Skin of body (tissue), 2 donors: ENCODE results near the gene CCDC27. TPM values are rescaled to one million over a fixed set of nuclear protein-coding genes. Genes with fewer than 3 reads are reported as not detected.

ENCODE experiments used
- DNase-seq: peaks from one replicate; lab custom pipeline; 2025; lab: John Stamatoyannopoulos, UW
- total RNA-seq: library from RNA; depleted of rRNA; stranded (reverse); fragments of >200 nt; gene quantifications from one replicate; pipeline ENCODE4 v1.2.3, GENCODE V29; 2014

Gene CCDC27
- total RNA-seq, 1 donor from 2014 or later, result not detected

- no peak for DNase-seq
Measured at GRCh38 chr1:3717715-3718601, 34.3 kb upstream of the CCDC27 start.

- no peak for DNase-seq
Measured at GRCh38 chr1:3718764-3719163, 33.5 kb upstream of the CCDC27 start.

GRCh38 chr1:3721955-3722465, 30.2 kb upstream of the CCDC27 start:
- no peak for DNase-seq

GRCh38 chr1:3722846-3723245, 29.4 kb upstream of the CCDC27 start:
- no peak for DNase-seq

GRCh38 chr1:3724416-3725030, 27.7 kb upstream of the CCDC27 start:
- peak; percentile 10 for DNase-seq

GRCh38 chr1:3725366-3725765, 26.9 kb upstream of the CCDC27 start:
- DNase-seq, result no peak

GRCh38 chr1:3727042-3727824, 25.0 kb upstream of the CCDC27 start:
- no peak for DNase-seq

GRCh38 chr1:3727825-3728776, 24.1 kb upstream of the CCDC27 start:
- no peak for DNase-seq

- DNase-seq, result no peak
Measured at GRCh38 chr1:3729594-3730542, 22.4 kb upstream of the CCDC27 start.

- DNase-seq, result no peak
Measured at GRCh38 chr1:3730543-3731247, 21.6 kb upstream of the CCDC27 start.

- no peak for DNase-seq
Measured at GRCh38 chr1:3731583-3732433, 20.4 kb upstream of the CCDC27 start.

GRCh38 chr1:3732434-3733093, 19.7 kb upstream of the CCDC27 start:
- no peak for DNase-seq

- no peak for DNase-seq
Measured at GRCh38 chr1:3733094-3733882, 19.0 kb upstream of the CCDC27 start.

- no peak for DNase-seq
Measured at GRCh38 chr1:3733883-3734589, 18.2 kb upstream of the CCDC27 start.

GRCh38 chr1:3734602-3735001, 17.6 kb upstream of the CCDC27 start:
- no peak for DNase-seq
